Measurements from ENCODE around the gene GUCA2B. TPM values are rescaled to one million over a fixed set of nuclear protein-coding genes. Genes with fewer than 3 reads are reported as not detected.

GUCA2B gene
- total RNA-seq, result not detected in 2 replicates

GRCh38 chr1:42152907-42153600 lies at the start of gene GUCA2B:
Gene GUCA2B, plus strand, starts transcription at chr1:42153410. Its CDS starts 41 bp downstream, at chr1:42153451.
- intact Hi-C loops (cut with micrococcal nuclease), result no loop called here
- Mint-ChIP-seq H3K9me3 (peaks cover 3% of the 10 kb centered on the region), H3K4me3 (no peak within 1 kb of the TSS), H3K27ac (no peak within 1 kb of the TSS), H3K36me3 (ENCODE audit: low read depth) (no peaks in the 10 kb centered on the region), H3K4me1 (ENCODE audit: low read depth) (peaks cover 7% of the 10 kb centered on the region), H3K27me3 (ENCODE audit: insufficient read depth) (no peaks in the 10 kb centered on the region)
- no peak for DNase-seq (ENCODE audit: low spot score)

GRCh38 chr1:42105025-42105424 lies 48.2 kb upstream of the GUCA2B start:
- H3K27me3 Mint-ChIP-seq (ENCODE audit: insufficient read depth), result peaks cover 14% of the 10 kb centered on the region
- H3K36me3 Mint-ChIP-seq (ENCODE audit: low read depth), result no peaks in the 10 kb centered on the region
- H3K4me3 Mint-ChIP-seq, result no peak overlapping the region
- no peak overlapping the region for H3K27ac Mint-ChIP-seq
- no peaks in the 10 kb centered on the region for H3K9me3 Mint-ChIP-seq
- no peak for DNase-seq (ENCODE audit: low spot score)
- intact Hi-C loops (cut with micrococcal nuclease), result no loop called here
- H3K4me1 Mint-ChIP-seq (ENCODE audit: low read depth), result no peaks in the 10 kb centered on the region

GRCh38 chr1:42108309-42108708 lies 44.9 kb upstream of the GUCA2B start:
- peaks cover 3% of the 10 kb centered on the region for H3K27me3 Mint-ChIP-seq (ENCODE audit: insufficient read depth)
- no peaks in the 10 kb centered on the region for H3K36me3 Mint-ChIP-seq (ENCODE audit: low read depth)
- H3K9me3 Mint-ChIP-seq, result no peaks in the 10 kb centered on the region
- no peak overlapping the region for H3K4me3 Mint-ChIP-seq
- no peaks in the 10 kb centered on the region for H3K4me1 Mint-ChIP-seq (ENCODE audit: low read depth)
- H3K27ac Mint-ChIP-seq, result no peak overlapping the region
- intact Hi-C loops (cut with micrococcal nuclease), result no loop called here
- no peak for DNase-seq (ENCODE audit: low spot score)

- no peaks in the 10 kb centered on the region for H3K36me3 Mint-ChIP-seq (ENCODE audit: low read depth)
- H3K4me3 Mint-ChIP-seq, result no peak overlapping the region
- no peak overlapping the region for H3K27ac Mint-ChIP-seq
- no peaks in the 10 kb centered on the region for H3K9me3 Mint-ChIP-seq
- DNase-seq (ENCODE audit: low spot score), result no peak
- H3K27me3 Mint-ChIP-seq (ENCODE audit: insufficient read depth), result peaks cover 3% of the 10 kb centered on the region
- no peaks in the 10 kb centered on the region for H3K4me1 Mint-ChIP-seq (ENCODE audit: low read depth)
- intact Hi-C loops (cut with micrococcal nuclease), result no loop called here
Observed at GRCh38 chr1:42109600-42109999, 43.6 kb upstream of the GUCA2B start.

GRCh38 chr1:42114229-42114628 lies 39.0 kb upstream of the GUCA2B start:
- DNase-seq (ENCODE audit: low spot score), result no peak
- Mint-ChIP-seq H3K36me3 (ENCODE audit: low read depth) (no peaks in the 10 kb centered on the region), H3K9me3 (no peaks in the 10 kb centered on the region), H3K27ac (no peak overlapping the region), H3K4me3 (no peak overlapping the region), H3K27me3 (ENCODE audit: insufficient read depth) (peaks cover 8% of the 10 kb centered on the region), H3K4me1 (ENCODE audit: low read depth) (no peaks in the 10 kb centered on the region)
- intact Hi-C loops (cut with micrococcal nuclease), result no loop called here

- Mint-ChIP-seq H3K27me3 (ENCODE audit: insufficient read depth) (peaks cover 10% of the 10 kb centered on the region), H3K27ac (no peak overlapping the region), H3K9me3 (peaks cover 4% of the 10 kb centered on the region), H3K4me1 (ENCODE audit: low read depth) (no peaks in the 10 kb centered on the region), H3K36me3 (ENCODE audit: low read depth) (no peaks in the 10 kb centered on the region), H3K4me3 (no peak overlapping the region)
- intact Hi-C loops (cut with micrococcal nuclease), result no loop called here
- DNase-seq (ENCODE audit: low spot score), result no peak
Observed at GRCh38 chr1:42117214-42117613, 36.0 kb upstream of the GUCA2B start.

GRCh38 chr1:42118125-42118524 lies 35.1 kb upstream of the GUCA2B start:
- DNase-seq (ENCODE audit: low spot score), result no peak
- intact Hi-C loops (cut with micrococcal nuclease), result no loop called here
- peaks cover 4% of the 10 kb centered on the region for H3K9me3 Mint-ChIP-seq

GRCh38 chr1:42122408-42122807 lies 30.8 kb upstream of the GUCA2B start:
- peaks cover 8% of the 10 kb centered on the region for H3K27me3 Mint-ChIP-seq (ENCODE audit: insufficient read depth)
- peaks cover 4% of the 10 kb centered on the region for H3K9me3 Mint-ChIP-seq
- H3K36me3 Mint-ChIP-seq (ENCODE audit: low read depth), result no peaks in the 10 kb centered on the region
- H3K4me3 Mint-ChIP-seq, result no peak overlapping the region
- H3K4me1 Mint-ChIP-seq (ENCODE audit: low read depth), result no peaks in the 10 kb centered on the region
- intact Hi-C loops (cut with micrococcal nuclease), result no loop called here
- DNase-seq (ENCODE audit: low spot score), result no peak
- no peak overlapping the region for H3K27ac Mint-ChIP-seq

More at GRCh38 chr1:42118125-42118524, 35.1 kb upstream of the GUCA2B start:
- H3K27me3 Mint-ChIP-seq (ENCODE audit: insufficient read depth), result peaks cover 10% of the 10 kb centered on the region
- no peak overlapping the region for H3K27ac Mint-ChIP-seq
- no peak overlapping the region for H3K4me3 Mint-ChIP-seq
- H3K4me1 Mint-ChIP-seq (ENCODE audit: low read depth), result no peaks in the 10 kb centered on the region
- no peaks in the 10 kb centered on the region for H3K36me3 Mint-ChIP-seq (ENCODE audit: low read depth)

- peaks cover 11% of the 10 kb centered on the region for H3K27me3 Mint-ChIP-seq (ENCODE audit: insufficient read depth)
- no peaks in the 10 kb centered on the region for H3K36me3 Mint-ChIP-seq (ENCODE audit: low read depth)
- DNase-seq (ENCODE audit: low spot score), result no peak
- no peak overlapping the region for H3K27ac Mint-ChIP-seq
- intact Hi-C loops (cut with micrococcal nuclease), result no loop called here
- no peaks in the 10 kb centered on the region for H3K4me1 Mint-ChIP-seq (ENCODE audit: low read depth)
- peaks cover 4% of the 10 kb centered on the region for H3K9me3 Mint-ChIP-seq
- no peak overlapping the region for H3K4me3 Mint-ChIP-seq
Observed at GRCh38 chr1:42125552-42125951, 27.7 kb upstream of the GUCA2B start.

GRCh38 chr1:42127767-42128166 lies 25.4 kb upstream of the GUCA2B start:
- Mint-ChIP-seq H3K4me1 (ENCODE audit: low read depth) (no peaks in the 10 kb centered on the region), H3K36me3 (ENCODE audit: low read depth) (no peaks in the 10 kb centered on the region), H3K27me3 (ENCODE audit: insufficient read depth) (peaks cover 11% of the 10 kb centered on the region), H3K9me3 (no peaks in the 10 kb centered on the region), H3K4me3 (no peak overlapping the region), H3K27ac (no peak overlapping the region)
- DNase-seq (ENCODE audit: low spot score), result no peak
- intact Hi-C loops (cut with micrococcal nuclease), result no loop called here

GRCh38 chr1:42128499-42128898 lies 24.7 kb upstream of the GUCA2B start:
- H3K9me3 Mint-ChIP-seq, result no peaks in the 10 kb centered on the region

GRCh38 chr1:42128964-42129363 lies 24.2 kb upstream of the GUCA2B start:
- H3K9me3 Mint-ChIP-seq, result no peaks in the 10 kb centered on the region
- H3K36me3 Mint-ChIP-seq (ENCODE audit: low read depth), result no peaks in the 10 kb centered on the region
- no peak overlapping the region for H3K4me3 Mint-ChIP-seq
- intact Hi-C loops (cut with micrococcal nuclease), result no loop called here
- DNase-seq (ENCODE audit: low spot score), result no peak
- H3K27ac Mint-ChIP-seq, result no peak overlapping the region
- H3K4me1 Mint-ChIP-seq (ENCODE audit: low read depth), result no peaks in the 10 kb centered on the region
- peaks cover 13% of the 10 kb centered on the region for H3K27me3 Mint-ChIP-seq (ENCODE audit: insufficient read depth)

More at GRCh38 chr1:42128499-42128898, 24.7 kb upstream of the GUCA2B start:
- no peak for DNase-seq (ENCODE audit: low spot score)
- Mint-ChIP-seq H3K4me1 (ENCODE audit: low read depth) (no peaks in the 10 kb centered on the region), H3K27ac (no peak overlapping the region), H3K36me3 (ENCODE audit: low read depth) (no peaks in the 10 kb centered on the region), H3K27me3 (ENCODE audit: insufficient read depth) (peaks cover 13% of the 10 kb centered on the region), H3K4me3 (no peak overlapping the region)
- intact Hi-C loops (cut with micrococcal nuclease), result no loop called here

GRCh38 chr1:42130061-42130660 lies 23.0 kb upstream of the GUCA2B start:
- no peaks in the 10 kb centered on the region for H3K9me3 Mint-ChIP-seq
- no peaks in the 10 kb centered on the region for H3K36me3 Mint-ChIP-seq (ENCODE audit: low read depth)
- no peak overlapping the region for H3K4me3 Mint-ChIP-seq
- no peaks in the 10 kb centered on the region for H3K4me1 Mint-ChIP-seq (ENCODE audit: low read depth)
- no peak for DNase-seq (ENCODE audit: low spot score)
- H3K27me3 Mint-ChIP-seq (ENCODE audit: insufficient read depth), result peaks cover 10% of the 10 kb centered on the region
- intact Hi-C loops (cut with micrococcal nuclease), result no loop called here
- H3K27ac Mint-ChIP-seq, result no peak overlapping the region

All from activated T-helper 1 cell treated with anti-CD3 and anti-CD28 coated beads, Interleukin-12 subunit alpha, Interleukin-12 subunit beta, Interleukin-2, Interleukin-4 antibody, amounts not matched to agents 30 ng/mL and 10 ng/mL and 1 ng/mL, durations not matched to agents 14 hours and 24 hours and 36 hours (primary cell).